Hypothalamus (tissue), 51 donors: ENCODE results near the gene ICA1.
"Not testable (repeated sequence)": the region's sequence is repeated elsewhere in the genome, so short reads cannot be mapped to it uniquely, and the experiment has no call there.

Experiments used
- DNase-seq, 51 donors: peaks; one replicate each; lab custom pipeline; 2025; lab: John Stamatoyannopoulos, UW

Gene ICA1

GRCh38 chr7:8111282-8111960 is 150.5 kb downstream of the ICA1 start:
- no peak for DNase-seq

GRCh38 chr7:8109196-8110022 is 152.6 kb downstream of the ICA1 start:
- no peak for DNase-seq

GRCh38 chr7:8105449-8106095 is 156.4 kb downstream of the ICA1 start:
- no peak for DNase-seq

GRCh38 chr7:8103282-8103681 is 158.7 kb downstream of the ICA1 start:
- no peak for DNase-seq

- not testable (repeated sequence) for DNase-seq
Observed at GRCh38 chr7:8101292-8101691, 160.7 kb downstream of the ICA1 start.

- no peak for DNase-seq
Observed at GRCh38 chr7:8094164-8095140, 167.5 kb downstream of the ICA1 start.

- DNase-seq = no peak
Observed at GRCh38 chr7:8092140-8092539, 169.8 kb downstream of the ICA1 start.

GRCh38 chr7:8089036-8089780 is 172.8 kb downstream of the ICA1 start:
- no peak for DNase-seq

GRCh38 chr7:8086239-8086638 is 175.7 kb downstream of the ICA1 start:
- DNase-seq = no peak

GRCh38 chr7:8085420-8085819 is 176.5 kb downstream of the ICA1 start:
- no peak for DNase-seq

- DNase-seq = no peak
Observed at GRCh38 chr7:8084836-8085235, 177.1 kb downstream of the ICA1 start.

GRCh38 chr7:8082762-8083161 is 179.2 kb downstream of the ICA1 start:
- no peak for DNase-seq

GRCh38 chr7:8078418-8078817 is 183.5 kb downstream of the ICA1 start:
- DNase-seq = no peak

- DNase-seq = no peak
Observed at GRCh38 chr7:8070451-8071180, 191.4 kb downstream of the ICA1 start.

- DNase-seq = peak in 22 of 51 donors; percentile 1 to 27 (median 8)
Observed at GRCh38 chr7:8068892-8069686, 192.9 kb downstream of the ICA1 start.

GRCh38 chr7:8065356-8065813 is 196.6 kb downstream of the ICA1 start:
- DNase-seq = no peak

GRCh38 chr7:8064828-8065227 is 197.1 kb downstream of the ICA1 start:
- no peak for DNase-seq

- DNase-seq = no peak
Observed at GRCh38 chr7:8063706-8064297, 198.2 kb downstream of the ICA1 start.
